Left ventricle myocardium inferior (tissue), 1 donor: Measurements from ENCODE around the gene RIC1. TPM values are rescaled to one million over a fixed set of nuclear protein-coding genes. Genes with fewer than 3 reads are reported as not detected.

Source experiments
- DNase-seq: peaks from one replicate; pipeline ENCODE4 v3.0.0-alpha.2; 2020
- H3K27ac ChIP-seq: fragments of 200-600 bp; replicated peaks from 2 replicates; pipeline ENCODE4 v1.8.0; 2021
- H3K27me3 ChIP-seq: fragments of 200-600 bp; 2 replicates; pipeline ENCODE4 v1.8.0; 2021; ENCODE audit warnings: low read depth
- H3K36me3 ChIP-seq: fragments of 200-600 bp; 2 replicates; pipeline ENCODE4 v1.8.0; 2021
- H3K4me1 ChIP-seq: fragments of 200-600 bp; 2 replicates; pipeline ENCODE4 v1.8.0; 2021
- H3K4me3 ChIP-seq: fragments of 200-600 bp; 2 replicates; pipeline ENCODE4 v1.8.0; 2021; ENCODE audit warnings: mild to moderate bottlenecking, moderate library complexity
- H3K9me3 ChIP-seq: fragments of 200-600 bp; replicated peaks from 2 replicates; pipeline ENCODE4 v1.8.0; 2021
- CTCF ChIP-seq: fragments of 200-600 bp; IDR thresholded peaks from 2 replicates; pipeline ENCODE4 v1.8.0; 2021; ENCODE audit warnings: antibody characterized with exemption, mild to moderate bottlenecking, borderline replicate concordance
- intact Hi-C: fragments of 100-400 bp; cut with micrococcal nuclease; formaldehyde crosslinking; loops from one replicate; pipeline ENCODE4 v1.11.0; 2022
- total RNA-seq: library from RNA; stranded (reverse); fragmentation: NEBNext Ultra II Directional; extraction: Animal tissue kit (Norgen Biotek cat#: 25700); gene quantifications from one replicate; pipeline ENCODE4 v1.2.1, GENCODE V29; 2021
- donor health status: DM: no; HTN: yes; CAD: no; lungs with severe emphysema.

RIC1 gene
- total RNA-seq, 1 donor from 2014 or later = 7.1 TPM

DNA sequence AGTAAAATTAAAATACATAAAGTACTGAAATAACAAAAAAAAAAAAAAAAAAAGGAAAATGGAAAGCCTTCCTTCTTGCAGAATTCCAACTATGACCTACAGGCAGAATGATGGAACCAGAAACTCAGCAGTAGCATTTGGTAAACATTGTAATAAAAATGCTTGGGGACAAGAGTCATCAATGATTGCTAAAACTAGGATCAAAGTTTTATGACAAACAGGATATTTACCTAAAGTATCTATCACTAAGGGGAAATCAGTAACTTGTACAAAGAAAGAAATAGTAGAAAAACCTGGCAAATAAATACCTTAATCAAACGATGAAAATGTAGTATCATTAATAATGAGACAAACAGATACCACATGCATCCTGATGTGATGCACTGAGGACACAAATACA, 186.6 kb downstream of the RIC1 start:
- peaks cover 38% of the 10 kb centered on the region for H3K36me3 ChIP-seq
- intact Hi-C loops = no loop called here
- H3K4me3 ChIP-seq = no peak overlapping the region
- no peak overlapping the region for H3K27ac ChIP-seq
- no peak for DNase-seq
- H3K4me1 ChIP-seq = no peaks in the 10 kb centered on the region
- TF ChIP-seq CTCF = no peak
- no peaks in the 10 kb centered on the region for H3K27me3 ChIP-seq
- no peaks in the 10 kb centered on the region for H3K9me3 ChIP-seq

DNA sequence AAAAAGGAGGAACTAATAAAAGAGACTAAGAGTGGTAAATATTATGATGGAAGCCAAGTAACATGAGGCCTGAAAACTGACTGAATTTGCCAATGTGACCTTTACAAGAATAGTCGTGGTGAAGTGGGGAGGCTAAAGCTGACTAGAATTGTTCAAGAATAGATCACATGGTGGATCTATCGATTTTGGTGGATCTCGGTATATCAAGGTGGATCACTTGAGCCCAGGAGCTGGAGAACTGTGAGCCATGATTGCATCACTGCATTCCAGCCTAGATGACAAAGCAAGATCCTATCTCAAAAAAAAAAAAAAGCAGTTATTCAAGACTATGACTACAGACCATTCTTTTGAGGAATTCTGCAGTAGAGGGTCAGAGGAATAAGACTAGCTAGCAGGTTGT, 189.0 kb downstream of the RIC1 start:
- no peak for DNase-seq
- no peaks in the 10 kb centered on the region for H3K4me1 ChIP-seq
- peaks cover 29% of the 10 kb centered on the region for H3K36me3 ChIP-seq
- H3K27me3 ChIP-seq = no peaks in the 10 kb centered on the region
- H3K27ac ChIP-seq = no peak overlapping the region
- no peaks in the 10 kb centered on the region for H3K9me3 ChIP-seq
- intact Hi-C loops = no loop called here
- no peak for TF ChIP-seq CTCF
- H3K4me3 ChIP-seq = no peak overlapping the region

DNA sequence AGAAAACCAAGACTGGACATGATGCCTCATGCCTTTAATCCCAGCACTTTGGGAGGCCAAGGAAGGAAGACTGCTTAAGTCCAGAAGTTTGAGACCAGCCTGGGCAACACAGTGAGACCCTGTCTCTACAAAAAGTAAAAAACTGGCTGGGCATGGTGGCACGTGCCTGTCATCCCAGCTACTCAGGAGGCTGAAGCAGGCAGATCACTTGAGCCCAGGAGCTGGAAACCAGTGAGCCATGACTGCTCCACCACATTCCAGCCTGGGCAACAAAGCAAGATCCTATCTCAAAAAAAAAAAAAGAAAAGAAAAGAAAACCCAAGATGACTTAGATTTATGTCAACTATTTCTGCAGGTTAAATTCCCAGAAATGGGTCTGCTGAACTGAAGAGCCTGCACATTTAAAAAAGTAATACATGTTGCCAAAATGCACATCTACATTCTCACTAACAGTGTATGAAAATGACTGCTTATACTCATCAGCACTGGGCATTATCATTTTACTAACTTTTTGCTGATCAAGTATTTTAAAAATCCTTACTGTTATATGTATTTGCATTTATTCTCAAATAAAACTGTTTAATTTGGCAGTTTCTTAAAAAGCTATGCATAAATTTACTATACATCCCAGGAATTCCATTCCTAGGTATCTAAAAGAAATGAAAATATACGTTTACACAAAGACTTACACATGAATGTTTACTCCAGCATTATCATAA, 189.7 kb downstream of the RIC1 start:
- H3K4me1 ChIP-seq = no peaks in the 10 kb centered on the region
- DNase-seq = no peak
- no peaks in the 10 kb centered on the region for H3K9me3 ChIP-seq
- TF ChIP-seq CTCF = no peak
- no peaks in the 10 kb centered on the region for H3K27me3 ChIP-seq
- no peak overlapping the region for H3K4me3 ChIP-seq
- H3K27ac ChIP-seq = no peak overlapping the region
- intact Hi-C loops = no loop called here
- H3K36me3 ChIP-seq = peaks cover 35% of the 10 kb centered on the region

DNA sequence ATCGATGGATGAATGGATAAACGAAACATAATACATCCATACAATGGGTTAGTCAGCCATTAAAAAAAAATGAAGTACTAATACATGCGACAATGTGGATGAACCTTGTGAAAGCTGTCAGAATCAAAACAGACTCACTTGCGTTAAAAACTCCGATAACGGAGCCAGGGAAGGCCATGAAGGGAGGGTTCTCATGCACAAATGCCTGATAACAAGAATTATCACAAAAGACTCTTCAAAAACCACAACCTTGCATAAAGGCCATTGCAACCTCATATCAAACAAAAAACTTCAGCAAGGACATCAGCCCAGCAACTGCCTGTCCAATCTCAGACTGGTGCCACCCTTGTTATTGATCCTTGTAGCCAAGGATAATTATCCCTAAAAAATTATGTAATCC, 190.3 kb downstream of the RIC1 start:
- no peak for TF ChIP-seq CTCF
- Histone ChIP-seq H3K4me1 (no peaks in the 10 kb centered on the region), H3K9me3 (no peaks in the 10 kb centered on the region), H3K4me3 (no peak overlapping the region), H3K36me3 (peaks cover 35% of the 10 kb centered on the region), H3K27ac (no peak overlapping the region), H3K27me3 (no peaks in the 10 kb centered on the region)
- intact Hi-C loops = no loop called here
- no peak for DNase-seq

DNA sequence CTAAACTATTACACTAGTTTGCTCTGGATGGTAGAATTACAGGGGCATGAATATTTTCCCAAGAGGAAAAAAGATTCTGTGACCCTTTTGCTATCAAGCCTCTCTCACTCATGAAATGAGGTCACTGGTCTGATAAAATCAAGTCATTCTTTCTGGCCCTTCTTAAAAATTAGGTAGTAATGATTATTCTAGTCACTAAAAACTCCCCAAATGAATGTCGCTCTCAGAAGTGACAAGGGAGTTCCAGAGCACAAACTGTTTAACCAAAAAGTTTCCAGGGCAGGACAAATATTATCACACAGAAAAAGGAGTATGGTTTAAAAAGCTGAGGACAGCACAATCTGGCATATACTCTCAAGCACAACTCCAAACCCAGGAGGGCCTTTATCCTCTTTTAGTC, 191.5 kb downstream of the RIC1 start:
- H3K4me1 ChIP-seq = no peaks in the 10 kb centered on the region
- H3K27ac ChIP-seq = no peak overlapping the region
- DNase-seq = no peak
- H3K36me3 ChIP-seq = peaks cover 42% of the 10 kb centered on the region
- intact Hi-C loops = no loop called here
- TF ChIP-seq CTCF = no peak
- no peaks in the 10 kb centered on the region for H3K9me3 ChIP-seq
- H3K27me3 ChIP-seq = no peaks in the 10 kb centered on the region
- H3K4me3 ChIP-seq = no peak overlapping the region
